GM12892 (cell line): ENCODE results near the gene ZBTB20.

Source experiments
- POLR2A ChIP-seq: IDR thresholded peaks from 2 replicates; pipeline ENCODE4 v1.6.1; 2011; ENCODE audit warnings: low read depth, low read length, control low read depth
- POLR2AphosphoS5 ChIP-seq: IDR thresholded peaks from 2 replicates; pipeline ENCODE4 v1.6.1; 2011; ENCODE audit warnings: low read depth, low read length, control low read depth

DNA sequence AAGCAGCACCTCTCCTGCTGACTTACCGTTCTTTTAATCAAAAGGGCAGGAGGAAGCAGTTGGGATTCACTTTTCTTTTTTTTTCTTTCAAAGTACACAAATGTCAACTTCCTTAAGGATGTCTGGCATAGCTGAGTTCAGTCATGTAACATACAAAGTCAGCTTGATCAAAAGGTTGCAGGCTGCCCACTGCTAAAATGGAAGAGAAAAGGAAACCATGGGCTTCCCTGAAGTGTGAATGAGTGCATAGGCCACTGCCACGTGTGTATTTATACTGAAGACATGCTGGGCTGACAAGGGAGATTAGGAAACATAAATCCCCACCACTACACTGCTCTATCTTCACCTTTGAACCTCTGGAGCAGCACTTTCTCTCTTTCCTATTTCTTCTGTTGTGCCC lies 540.8 kb downstream of the ZBTB20 start:
- no peak for TF ChIP-seq POLR2A
- no peak for TF ChIP-seq POLR2AphosphoS5
